ENCODE data around the gene WAPL. TPM values are rescaled to one million over a fixed set of nuclear protein-coding genes. Genes with fewer than 3 reads are reported as not detected.

The WAPL gene
- total and polyA plus RNA-seq, 2 of the 8 experiments (the other 6 are each of a cell fraction or from before 2014, with no cell fraction given) = 12.8 to 48.1 TPM

GRCh38 chr10:86423739-86424138 is 97.9 kb downstream of the WAPL start:
- no peak overlapping the region for H3K56ac ChIP-seq (replicated peaks; ENCODE audit: insufficient read length, low read depth, low read length)
- no peak overlapping the region for H2AFZ ChIP-seq (ENCODE audit: low read length)
- no peak overlapping the region for H4K91ac ChIP-seq (replicated peaks; ENCODE audit: insufficient read length, low read length)
- H3K4me2 ChIP-seq (ENCODE audit: insufficient read depth in 1 of 2, low read depth in 2 of 2, low read length in 2 of 2) = peak overlapping the region; percentile 38 to 54
- H3K79me2 ChIP-seq (ENCODE audit: control insufficient read depth in 1 of 2, insufficient read depth in 2 of 2, low read length in 2 of 2) = no peaks in the 10 kb centered on the region
- ChIA-PET CTCF (ENCODE audit: partially characterized antibody) (no interaction called here), POLR2A (ENCODE audit: partially characterized antibody) (no interaction called here)
- H3K23me2 ChIP-seq (ENCODE audit: low read depth, low read length) = no peaks in the 10 kb centered on the region
- H2BK12ac ChIP-seq (ENCODE audit: low read depth, low read length) = no peak overlapping the region; the same call in 1 of the 2 replicates
- H4K20me1 ChIP-seq (replicated peaks in 1 of 2; ENCODE audit: control insufficient read depth in 1 of 2, insufficient read depth in 2 of 2, low read length in 2 of 2) = no peaks in the 10 kb centered on the region
- no peaks in the 10 kb centered on the region for H3K79me1 ChIP-seq (ENCODE audit: low read depth, low read length)
- peaks cover 2 to 8% (median 5%) of the 10 kb centered on the region in 4 experiments; a peak in 4 of 7 replicates for H3K4me1 ChIP-seq (replicated peaks in 1 of 4; ENCODE audit: control insufficient read depth in 3 of 4, insufficient read depth in 4 of 4, low read length in 3 of 4)
- peak in 1 of 2 experiments; percentile 56 for DNase-seq (ENCODE audit: low read depth in 1 of 2, low spot score in 2 of 2)
- no peak overlapping the region for H3K14ac ChIP-seq (ENCODE audit: insufficient read length)
- 36% methylated on average over 5 of the region's 5 CpGs; no CpG with 5 or more reads in 1 of the 2 experiments for WGBS, 2 experiments (ENCODE audit: extremely low coverage in 1 of 2, insufficient coverage in 1 of 2, insufficient read length in 1 of 2, insufficient replicate concordance in 2 of 2, low coverage in 1 of 2, low lambda C conversion rate in 2 of 2, missing lambda C conversion rate in 1 of 2)
- H3K36me3 ChIP-seq (ENCODE audit: control insufficient read depth in 2 of 4, insufficient read depth in 4 of 4, low read length in 3 of 4) = no peaks in the 10 kb centered on the region
- H2BK5ac ChIP-seq (ENCODE audit: low read depth, low read length) = no peak overlapping the region; the same call in 1 of the 2 replicates
- H4K5ac ChIP-seq (ENCODE audit: insufficient read length, low read depth, low read length) = no peak overlapping the region
- no peaks in the 10 kb centered on the region for H3K27me3 ChIP-seq (replicated peaks in 1 of 4; ENCODE audit: control insufficient read depth in 3 of 4, extremely low read depth in 1 of 4, insufficient read depth in 3 of 4, low read length in 3 of 4)
- FAIRE-seq = peak; percentile 81
- no peak overlapping the region for H2BK15ac ChIP-seq (ENCODE audit: low read length)
- no peak overlapping the region for H4K8ac ChIP-seq (ENCODE audit: extremely low read depth, insufficient read depth, low read length)
- no peak overlapping the region for H3K23ac ChIP-seq (ENCODE audit: insufficient read length)
- no peak overlapping the region for H2BK20ac ChIP-seq (ENCODE audit: low read length)
- peak overlapping the region; percentile 38; the same call in 1 of the 2 replicates for H3K18ac ChIP-seq (ENCODE audit: extremely low read depth, low read length)
- no peaks in the 10 kb centered on the region for H3K9me3 ChIP-seq (ENCODE audit: insufficient read depth in 2 of 2, low read depth in 1 of 2, low read length in 1 of 2)
- no peak overlapping the region for H3K27ac ChIP-seq (ENCODE audit: low read depth, low read length)
- H2AK5ac ChIP-seq (ENCODE audit: low read depth, low read length) = no peak overlapping the region
- 0 out of 7 replicates have a peak overlapping the region, but pooled peaks of 1 of the 4 experiments have one; percentile 4 for H3K9ac ChIP-seq (replicated peaks in 1 of 4; ENCODE audit: extremely low read depth in 1 of 4, low read depth in 3 of 4, low read length in 3 of 4)
- H3K4me3 ChIP-seq (ENCODE audit: extremely low read depth in 1 of 4, insufficient read depth in 2 of 4, low read depth in 3 of 4, low read length in 4 of 4) = peak overlapping the region in 1 of 4 experiments; percentile 29; a peak in 1 of 8 replicates
- no peak overlapping the region for H3K4ac ChIP-seq (replicated peaks; ENCODE audit: insufficient read length, low read depth, low read length)
- no peak overlapping the region for H2BK120ac ChIP-seq (replicated peaks; ENCODE audit: low read depth, low read length)
- no peak for TF ChIP-seq POU5F1 (IDR thresholded peaks at IDR 0.05; ENCODE audit: low read depth, low read length)
- TF ChIP-seq, protein P1, sequence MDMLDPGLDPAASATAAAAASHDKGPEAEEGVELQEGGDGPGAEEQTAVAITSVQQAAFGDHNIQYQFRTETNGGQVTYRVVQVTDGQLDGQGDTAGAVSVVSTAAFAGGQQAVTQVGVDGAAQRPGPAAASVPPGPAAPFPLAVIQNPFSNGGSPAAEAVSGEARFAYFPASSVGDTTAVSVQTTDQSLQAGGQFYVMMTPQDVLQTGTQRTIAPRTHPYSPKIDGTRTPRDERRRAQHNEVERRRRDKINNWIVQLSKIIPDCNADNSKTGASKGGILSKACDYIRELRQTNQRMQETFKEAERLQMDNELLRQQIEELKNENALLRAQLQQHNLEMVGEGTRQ (IDR thresholded peaks at IDR 0.05; ENCODE audit: low read length) = no peak
- TF ChIP-seq, protein P2, sequence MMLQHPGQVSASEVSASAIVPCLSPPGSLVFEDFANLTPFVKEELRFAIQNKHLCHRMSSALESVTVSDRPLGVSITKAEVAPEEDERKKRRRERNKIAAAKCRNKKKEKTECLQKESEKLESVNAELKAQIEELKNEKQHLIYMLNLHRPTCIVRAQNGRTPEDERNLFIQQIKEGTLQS (IDR thresholded peaks at IDR 0.05; ENCODE audit: insufficient read depth, low read depth, low read length) = no peak
- TF ChIP-seq, protein P3, sequence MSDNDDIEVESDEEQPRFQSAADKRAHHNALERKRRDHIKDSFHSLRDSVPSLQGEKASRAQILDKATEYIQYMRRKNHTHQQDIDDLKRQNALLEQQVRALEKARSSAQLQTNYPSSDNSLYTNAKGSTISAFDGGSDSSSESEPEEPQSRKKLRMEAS (IDR thresholded peaks at IDR 0.05) = no peak
- no peak for TF ChIP-seq KDM5A (IDR thresholded peaks at IDR 0.05; ENCODE audit: low read length)
- no peak for TF ChIP-seq PHF8 (conservative IDR thresholded peaks at IDR 0.05; ENCODE audit: low read depth, low read length)
- TF ChIP-seq CTBP2 (IDR thresholded peaks at IDR 0.05; ENCODE audit: borderline replicate concordance, insufficient read depth, insufficient read length, low read length) = no peak
- no peak for TF ChIP-seq TEAD4 (IDR thresholded peaks at IDR 0.05; ENCODE audit: low read depth, low read length)
- TF ChIP-seq TCF12 (IDR thresholded peaks at IDR 0.05; ENCODE audit: low read depth, low read length) = no peak
- TF ChIP-seq RBBP5 (IDR thresholded peaks at IDR 0.05; ENCODE audit: borderline replicate concordance, low read depth, low read length) = no peak
- peak in 1 of 2 experiments; percentile 44; a peak in 1 of 3 replicates for TF ChIP-seq EP300 (IDR thresholded peaks at IDR 0.05; ENCODE audit: borderline replicate concordance in 1 of 2, low read depth in 2 of 2, low read length in 2 of 2)

Measured in H1 (cell line).